DMS53 treated with DMSO at 0.1 percent for 48 hours (cell line): ENCODE measurements around the gene TMEM223.
A peak's percentile ranks its signal among the peaks of the same experiment; 100 is the strongest.
"Not testable (repeated sequence)": the region's sequence is repeated elsewhere in the genome, so short reads cannot be mapped to it uniquely, and the experiment has no call there.

Experiments
- DNase-seq: peaks from one replicate; lab custom pipeline; 2025; ENCODE audit not compliant: unreplicated experiment; lab: John Stamatoyannopoulos, UW

Gene TMEM223

DNA sequence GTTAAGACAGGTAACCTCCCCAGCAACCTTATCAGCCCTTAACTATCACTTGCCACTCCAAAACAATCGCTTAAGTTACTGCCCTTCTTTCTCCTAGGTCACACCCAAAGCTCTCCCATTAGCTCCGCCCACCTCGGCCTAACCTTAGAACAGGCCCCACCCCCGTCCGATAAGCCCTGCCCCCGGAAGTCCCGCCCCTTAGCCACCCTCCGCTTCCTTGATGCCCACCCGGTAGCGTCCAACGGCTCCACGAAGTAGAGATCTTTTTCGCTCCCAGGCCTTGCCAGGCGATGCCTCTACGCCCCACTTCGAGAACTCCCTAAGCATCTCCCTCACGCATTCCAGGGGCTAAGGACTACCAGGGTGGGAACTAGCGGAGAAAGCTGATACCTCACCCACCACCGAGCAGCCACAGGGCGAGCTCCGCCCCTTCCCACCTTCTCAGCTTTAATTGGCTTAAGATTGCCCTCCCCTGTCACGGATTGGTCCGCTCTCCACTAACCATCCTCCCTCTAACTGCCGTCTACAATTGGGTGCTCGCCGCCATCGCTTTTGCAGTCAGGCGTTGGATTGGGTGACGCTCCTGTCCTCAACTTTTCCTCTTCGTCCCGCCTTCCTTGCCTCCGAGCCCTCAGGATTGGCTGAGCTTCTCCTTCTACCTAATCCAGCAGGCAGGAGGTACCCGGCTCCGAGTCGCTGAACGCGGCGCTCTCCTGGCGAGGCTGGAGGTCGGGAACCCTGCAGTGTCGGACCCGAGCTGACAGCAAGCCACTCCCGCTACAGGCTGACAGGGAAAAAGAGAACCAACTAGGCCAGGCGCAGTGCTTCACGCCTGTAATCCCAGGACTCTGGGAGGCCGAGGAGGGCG lies 37.8 kb downstream of the TMEM223 start, which contains the start of gene ZBTB3:
Gene ZBTB3 (minus strand): TSS at position 425 of the 868 bp plus-strand sequence. CDS start 496 bp downstream, outside the sequence.
- DNase-seq = peak; percentile 98

DNA sequence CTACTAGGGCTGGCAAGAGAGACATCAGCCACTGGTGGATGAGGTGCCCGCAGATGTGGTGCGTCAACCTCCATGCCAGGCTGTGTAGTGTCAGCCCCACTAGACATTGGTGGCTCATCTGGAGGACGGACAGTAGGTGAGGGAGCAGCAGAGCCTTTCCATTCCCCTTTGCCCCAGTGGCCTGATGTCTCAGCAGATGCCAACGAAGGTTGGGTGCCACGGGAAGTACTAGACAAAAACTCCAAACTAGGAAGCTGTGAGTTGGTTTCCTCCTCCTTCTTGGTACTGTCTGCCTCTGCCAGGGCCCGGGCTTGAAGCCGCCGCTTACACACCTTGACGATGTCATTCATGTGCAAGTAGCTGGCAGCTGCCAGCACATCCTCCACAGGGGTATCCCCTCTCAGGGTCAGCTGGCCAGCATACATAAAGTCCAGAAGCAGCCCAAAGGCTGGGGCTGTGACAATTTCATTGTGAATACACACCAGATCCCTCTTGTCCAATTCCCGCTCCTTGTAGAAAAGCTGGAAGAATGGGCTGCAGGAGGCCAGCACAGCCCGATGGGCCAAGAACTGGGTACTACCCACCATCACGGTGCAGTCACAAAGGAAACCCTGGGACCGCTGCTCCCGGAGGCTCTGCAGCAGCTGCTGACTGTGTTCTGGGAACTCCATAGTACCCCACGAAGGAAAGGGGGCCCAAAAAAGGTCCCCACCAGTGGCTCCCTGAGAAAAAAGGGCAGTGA lies 38.6 kb downstream of the TMEM223 start:
- no peak for DNase-seq

- DNase-seq = no peak
These were observed 39.5 kb downstream of the TMEM223 start for GRCh38 chr11:62752177-62752785.

DNA sequence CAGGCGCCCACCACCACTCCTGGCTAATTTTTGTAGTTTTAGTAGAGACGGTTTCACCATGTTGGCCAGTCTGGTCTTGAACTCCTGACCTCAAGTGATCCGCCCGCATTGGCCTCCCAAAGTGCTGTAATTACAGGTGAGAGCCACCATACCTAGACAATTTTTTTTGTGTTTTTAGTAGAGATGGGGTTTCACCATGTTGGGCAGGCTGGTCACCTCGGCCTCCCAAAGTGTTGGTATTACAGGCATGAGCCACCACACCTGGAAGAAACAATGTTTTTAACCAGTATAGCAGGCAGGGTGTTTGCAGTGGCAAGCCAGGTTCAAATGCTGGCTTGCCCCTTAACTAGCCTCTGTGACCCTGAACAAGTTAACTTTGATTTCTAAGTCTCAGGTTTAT lies 41.9 kb downstream of the TMEM223 start:
- DNase-seq = not testable (repeated sequence)

- DNase-seq = no peak
These were observed 44.2 kb downstream of the TMEM223 start for GRCh38 chr11:62747475-62748160.
